IMR-90 (cell line): ENCODE results near the gene NCF2. TPM values are rescaled to one million over a fixed set of nuclear protein-coding genes. Genes with fewer than 3 reads are reported as not detected.

ENCODE experiments used
- ATAC-seq: fragments of 200-7000 bp; cut with Tn5 transposase; 2 replicates; pipeline ENCODE4 v1.9.1; 2020; ENCODE audit warnings: low read depth, mild to moderate bottlenecking, moderate library complexity
- BruUV-seq: library from RNA; stranded (reverse); fragments of 400-500 nt; replicated peaks from 2 replicates; lab custom pipeline; 2021; lab: Mats Ljungman, UMichigan
- CTCF ChIA-PET: fragments of 300-600 bp; formaldehyde crosslinking; extraction: SDS; loops from one replicate; lab custom pipeline; 2021; ENCODE audit warnings: antibody characterized with exemption; lab: Yijun Ruan, JAX
- POLR2A ChIA-PET: fragments of 300-600 bp; sonication (Branson Sonifier 250); formaldehyde crosslinking; loops from one replicate; lab custom pipeline; 2022; ENCODE audit warnings: antibody characterized with exemption; ENCODE audit not compliant: unreplicated experiment; lab: Charles Lee
- DNase-seq: peaks from one replicate; pipeline ENCODE4 v3.0.0; 2013
- H2AFZ ChIP-seq: replicated peaks from 2 replicates; pipeline ENCODE3; 2013; ENCODE audit warnings: low read length, mild to moderate bottlenecking; ENCODE audit not compliant: poor library complexity
- H2AK5ac ChIP-seq: 2 replicates; pipeline ENCODE4 v1.6.1; 2013; ENCODE audit warnings: low read depth, low read length, inconsistent platforms
- H2AK9ac ChIP-seq: replicated peaks from 2 replicates; pipeline ENCODE3; 2013; ENCODE audit warnings: mild to moderate bottlenecking, low read depth, low read length, moderate library complexity; ENCODE audit not compliant: poor library complexity
- H2BK120ac ChIP-seq: 2 replicates; pipeline ENCODE4 v1.6.1; 2013; ENCODE audit warnings: low read depth, low read length, inconsistent platforms
- H2BK15ac ChIP-seq: 3 replicates; pipeline ENCODE4 v1.6.1; 2013; ENCODE audit warnings: low read depth, low read length, inconsistent platforms
- H2BK20ac ChIP-seq: 2 replicates; pipeline ENCODE4 v1.6.1; 2013; ENCODE audit warnings: low read depth, mild to moderate bottlenecking, inconsistent platforms, low read length, moderate library complexity
- H2BK5ac ChIP-seq: 2 replicates; pipeline ENCODE4 v1.6.1; 2013; ENCODE audit warnings: mild to moderate bottlenecking, low read depth, low read length, inconsistent platforms; ENCODE audit not compliant: poor library complexity, severe bottlenecking
- H3K14ac ChIP-seq: replicated peaks from 2 replicates; pipeline ENCODE4 v1.6.1; 2013; ENCODE audit warnings: low read depth, low read length, inconsistent platforms
- H3K18ac ChIP-seq: 2 replicates; pipeline ENCODE4 v1.6.1; 2013; ENCODE audit warnings: low read depth, low read length, control low read depth
- H3K23ac ChIP-seq: 2 replicates; pipeline ENCODE4 v1.6.1; 2013; ENCODE audit warnings: low read depth, low read length, inconsistent platforms
- H3K27ac ChIP-seq: 2 replicates; pipeline ENCODE4 v1.5.1; 2013; ENCODE audit warnings: mild to moderate bottlenecking, control low read depth, low read length; ENCODE audit not compliant: insufficient read depth
- H3K27me3 ChIP-seq: 2 replicates; pipeline ENCODE4 v1.6.1; 2013; ENCODE audit warnings: low read length; ENCODE audit not compliant: control insufficient read depth, insufficient read depth
- H3K36me3 ChIP-seq: 2 replicates; pipeline ENCODE4 v1.6.1; 2013; ENCODE audit warnings: low read length, mixed read lengths; ENCODE audit not compliant: control insufficient read depth, insufficient read depth
- H3K4ac ChIP-seq: 2 replicates; pipeline ENCODE4 v1.6.1; 2013; ENCODE audit warnings: low read depth, low read length, inconsistent platforms
- H3K4me1 ChIP-seq: 2 replicates; pipeline ENCODE4 v1.6.1; 2013; ENCODE audit warnings: low read length, mixed read lengths; ENCODE audit not compliant: control insufficient read depth, insufficient read depth
- H3K4me2 ChIP-seq: 2 replicates; pipeline ENCODE4 v1.6.1; 2013; ENCODE audit warnings: low read depth, mild to moderate bottlenecking, control low read depth, low read length, moderate library complexity
- H3K4me3 ChIP-seq: 2 replicates; pipeline ENCODE4 v1.5.1; 2013; ENCODE audit warnings: low read depth, mild to moderate bottlenecking, control low read depth, low read length, moderate library complexity; ENCODE audit not compliant: insufficient read depth
- H3K56ac ChIP-seq: 2 replicates; pipeline ENCODE4 v1.6.1; 2013; ENCODE audit warnings: low read length, inconsistent platforms; ENCODE audit not compliant: insufficient read depth; ENCODE audit errors: extremely low read depth
- H3K79me1 ChIP-seq, 2 experiments: 2 replicates each; pipeline ENCODE4 v1.6.1; 2013; ENCODE audit warnings: low read length in 2 of 2, inconsistent platforms in 1 of 2, low read depth in 1 of 2
- H3K9ac ChIP-seq: 2 replicates; pipeline ENCODE4 v1.6.1; 2013; ENCODE audit warnings: low read depth, low read length, control low read depth
- H3K9me1 ChIP-seq: 2 replicates; pipeline ENCODE4 v1.6.1; 2013; ENCODE audit warnings: low read length, inconsistent platforms; ENCODE audit not compliant: insufficient read depth
- H3K9me3 ChIP-seq: 2 replicates; pipeline ENCODE4 v1.6.1; 2013; ENCODE audit warnings: low read length; ENCODE audit not compliant: control insufficient read depth, insufficient read depth
- H4K20me1 ChIP-seq: 2 replicates; pipeline ENCODE4 v1.6.1; 2013; ENCODE audit warnings: low read length, inconsistent platforms; ENCODE audit not compliant: insufficient read depth
- H4K5ac ChIP-seq: 2 replicates; pipeline ENCODE4 v1.6.1; 2013; ENCODE audit warnings: mild to moderate bottlenecking, low read depth, low read length, control low read depth
- H4K8ac ChIP-seq, 2 experiments: 2 replicates each; pipeline ENCODE4 v1.6.1; 2013; ENCODE audit warnings: low read depth in 2 of 2, low read length in 2 of 2, control low read depth in 1 of 2, inconsistent platforms in 1 of 2
- H4K91ac ChIP-seq: 2 replicates; pipeline ENCODE4 v1.6.1; 2013; ENCODE audit warnings: low read depth, low read length, inconsistent platforms; ENCODE audit not compliant: insufficient read depth
- BHLHE40 ChIP-seq: fragments of 150-350 bp; IDR thresholded peaks from 2 replicates; pipeline ENCODE4 v1.6.1; 2016; ENCODE audit warnings: mild to moderate bottlenecking, low read depth, low read length
- CEBPB ChIP-seq: IDR thresholded peaks from 2 replicates; pipeline ENCODE4 v1.6.1; 2012; ENCODE audit warnings: low read depth, low read length, improper control_type of control experiment
- CHD1 ChIP-seq: IDR thresholded peaks from 2 replicates; pipeline ENCODE4 v1.6.1; 2012; ENCODE audit warnings: low read depth, low read length, improper control_type of control experiment
- CTCF ChIP-seq: conservative IDR thresholded peaks from 2 replicates; pipeline ENCODE4 v1.5.1; 2012; ENCODE audit warnings: mild to moderate bottlenecking, low read depth, low read length, improper control_type of control experiment
- ELK1 ChIP-seq: fragments of 150-350 bp; IDR thresholded peaks from 2 replicates; pipeline ENCODE4 v1.6.1; 2016; ENCODE audit warnings: low read depth, mild to moderate bottlenecking, low read length, moderate library complexity, borderline replicate concordance
- FOS ChIP-seq: fragments of 150-350 bp; IDR thresholded peaks from 2 replicates; pipeline ENCODE4 v1.6.1; 2016; ENCODE audit warnings: low read depth, low read length
- MAFK ChIP-seq: IDR thresholded peaks from 2 replicates; pipeline ENCODE4 v1.6.1; 2012; ENCODE audit warnings: low read depth, low read length, improper control_type of control experiment
- MXI1 ChIP-seq: IDR thresholded peaks from 2 replicates; pipeline ENCODE4 v1.6.1; 2012; ENCODE audit warnings: low read depth, mild to moderate bottlenecking, low read length, moderate library complexity, borderline replicate concordance
- NFE2L2 ChIP-seq: fragments of 150-350 bp; IDR thresholded peaks from 2 replicates; pipeline ENCODE4 v1.6.1; 2016; ENCODE audit warnings: low read depth, mild to moderate bottlenecking, low read length
- POLR2A ChIP-seq: IDR thresholded peaks from 2 replicates; pipeline ENCODE4 v1.6.1; 2012; ENCODE audit warnings: mild to moderate bottlenecking, low read depth, low read length
- SMC3 ChIP-seq: fragments of 150-350 bp; IDR thresholded peaks from 2 replicates; pipeline ENCODE4 v1.6.1; 2016; ENCODE audit warnings: low read depth, mild to moderate bottlenecking, antibody characterized with exemption, low read length, moderate library complexity
- WGBS, 2 experiments: methylation state at CpG; one replicate each; pipeline versions ENCODE4 v1.1.5 to v1.1.7; 2013; ENCODE audit warnings: missing lambda C conversion rate in 2 of 2; ENCODE audit not compliant: insufficient read length in 1 of 2; ENCODE audit errors: extremely low coverage in 2 of 2; 5-methylcytosine and 5-hydroxymethylcytosine counted together
- dilution Hi-C: fragments of 300-500 bp; cut with HindIII; formaldehyde crosslinking; loops from one replicate; pipeline ENCODE4 v1.14.3; 2018; ENCODE audit warnings: low sequenced_read_pairs; ENCODE audit not compliant: unreplicated experiment
- in situ Hi-C: fragments of 300-500 bp; cut with MboI; formaldehyde crosslinking; loops from 3 replicates; pipeline ENCODE4 v1.14.3; 2019; ENCODE audit warnings: low sequenced_read_pairs, inconsistent platforms, mixed read lengths
- intact Hi-C: fragments of 100-400 bp; cut with micrococcal nuclease; formaldehyde crosslinking; loops from 2 replicates; pipeline ENCODE4 v1.10.0; 2022
- polyA plus RNA-seq, 3 experiments: library from polyadenylated mRNA; depleted of rRNA; stranded (reverse); fragments of >200 nt; gene quantifications; 2 replicates each; pipeline ENCODE4 v1.2.3, GENCODE V29; 2012; ENCODE audit warnings: low replicate concordance in 1 of 3
- total RNA-seq: library from RNA; depleted of rRNA; stranded (reverse); fragments of >200 nt; gene quantifications from 2 replicates; pipeline ENCODE4 v1.2.3, GENCODE V29; 2012

The NCF2 gene
- total and polyA plus RNA-seq, 2 of the 4 experiments (the other 2 are of a cell fraction), result 3.2 to 4.2 TPM

- TF ChIP-seq CTCF (no peak), MAFK (no peak), POLR2A (no peak)
Observed at GRCh38 chr1:183600136-183600535, 9.9 kb upstream of the NCF2 start (continued).

- BruUV-seq, result no TSS peak
- H2AK9ac ChIP-seq, result no peak overlapping the region
- no peak overlapping the region for H3K18ac ChIP-seq
- H3K79me1 ChIP-seq, result no peaks in the 10 kb centered on the region
- H4K5ac ChIP-seq, result no peak overlapping the region
- no peak overlapping the region for H2AFZ ChIP-seq
- no peak overlapping the region for H3K23ac ChIP-seq
- dilution Hi-C loops (no loop called here), in situ Hi-C loops (no loop called here), intact Hi-C loops (no loop called here)
- POLR2A ChIA-PET, result interaction anchor here (0.6 kb wide), 1 partner anchor 244 kb away, joined by 12 read pairs; no protein-coding TSS in a partner anchor
- H2BK20ac ChIP-seq, result no peak overlapping the region
- H2BK15ac ChIP-seq, result no peak overlapping the region
- H3K27me3 ChIP-seq, result no peaks in the 10 kb centered on the region
- H3K9me1 ChIP-seq, result no peaks in the 10 kb centered on the region
- 60% methylated on average over 1 of the region's 2 CpGs; no CpG with 5 or more reads in 1 of the 2 experiments for WGBS, 2 experiments
- H3K9me3 ChIP-seq, result no peaks in the 10 kb centered on the region
- DNase-seq, result peak; percentile 30
- peaks cover 5% of the 10 kb centered on the region; the same call in 1 of the 2 replicates for H3K4me1 ChIP-seq
- H3K9ac ChIP-seq, result no peak overlapping the region
- ATAC-seq, result peak; percentile 22; the same call in 1 of the 2 replicates
- H2AK5ac ChIP-seq, result no peak overlapping the region
- H3K14ac ChIP-seq, result no peak overlapping the region
- H4K8ac ChIP-seq, result no peak overlapping the region
- H3K27ac ChIP-seq, result no peak overlapping the region
- H4K20me1 ChIP-seq, result no peaks in the 10 kb centered on the region
- no peak overlapping the region for H3K56ac ChIP-seq
- H3K4me2 ChIP-seq, result no peak overlapping the region
- H4K91ac ChIP-seq, result no peak overlapping the region
- no peaks in the 10 kb centered on the region for H3K36me3 ChIP-seq
- no peak overlapping the region for H2BK5ac ChIP-seq
- H2BK120ac ChIP-seq, result no peak overlapping the region
- no peak overlapping the region for H3K4me3 ChIP-seq
- TF ChIP-seq CEBPB (no peak), POLR2A (no peak), SMC3 (no peak), NFE2L2 (no peak), CHD1 (no peak), BHLHE40 (no peak), MXI1 (no peak), FOS (no peak), ELK1 (no peak), CTCF (no peak)
- no peak overlapping the region for H3K4ac ChIP-seq
- CTCF ChIA-PET, result interaction anchor here (1.2 kb wide), 1 partner anchor 11 kb away, joined by 3 read pairs; no protein-coding TSS in a partner anchor
Observed at GRCh38 chr1:183598386-183598785, 8.1 kb upstream of the NCF2 start.
